HL-60 (cell line): Measurements from ENCODE around the gene LPAR2.

ENCODE experiments used
- DNase-seq, 2 experiments: peaks; one replicate each; pipeline ENCODE4 v3.0.0-alpha.2; 2010 to 2020; ENCODE audit warnings: low read depth in 1 of 2, low spot score in 1 of 2
- H3K27ac ChIP-seq: fragments of 250-450 bp; sonication (Bioruptor Pico); replicated peaks from 2 replicates; pipeline ENCODE4 v1.5.1; 2020; ENCODE audit warnings: mild to moderate bottlenecking, moderate library complexity
- H3K27me3 ChIP-seq: fragments of 250-450 bp; sonication (Bioruptor Pico); 2 replicates; pipeline ENCODE4 v1.5.1; 2021; ENCODE audit warnings: mild to moderate bottlenecking, moderate library complexity; ENCODE audit not compliant: insufficient read depth, poor library complexity, severe bottlenecking
- H3K4me3 ChIP-seq: replicated peaks from 2 replicates; pipeline ENCODE4 v1.5.1; 2011; ENCODE audit warnings: mild to moderate bottlenecking, control low read depth, low read length; ENCODE audit not compliant: insufficient read depth
- GABPA ChIP-seq: IDR thresholded peaks from 2 replicates; pipeline ENCODE4 v1.6.1; 2012; ENCODE audit warnings: low read depth
- POLR2AphosphoS5 ChIP-seq: IDR thresholded peaks from 2 replicates; pipeline ENCODE4 v1.6.1; 2012; ENCODE audit warnings: low read depth
- SPI1 ChIP-seq: IDR thresholded peaks from 2 replicates; pipeline ENCODE4 v1.6.1; 2012; ENCODE audit warnings: low read depth, mild to moderate bottlenecking, borderline replicate concordance
- long read RNA-seq: library from polyadenylated mRNA; unstranded; transcript quantifications from one replicate; pipeline ENCODE4 v2.0.0, GENCODE V29; 2020
- TF ChIP-seq, protein P1 (sequence below): IDR thresholded peaks from 2 replicates; pipeline ENCODE4 v1.6.1; 2012; ENCODE audit warnings: low read depth; ENCODE audit not compliant: insufficient replicate concordance
- TF ChIP-seq, protein P2 (sequence below): IDR thresholded peaks from one replicate; pipeline ENCODE4 v1.5.1; 2011; ENCODE audit warnings: low read length, control low read depth, inconsistent platforms; ENCODE audit not compliant: insufficient read depth

The LPAR2 gene
- long read RNA-seq, partial matches to known transcripts, result 1 of 2 reads
- long read RNA-seq, other reads (novel, unspliced or antisense), result 1 of 2 reads

DNA sequence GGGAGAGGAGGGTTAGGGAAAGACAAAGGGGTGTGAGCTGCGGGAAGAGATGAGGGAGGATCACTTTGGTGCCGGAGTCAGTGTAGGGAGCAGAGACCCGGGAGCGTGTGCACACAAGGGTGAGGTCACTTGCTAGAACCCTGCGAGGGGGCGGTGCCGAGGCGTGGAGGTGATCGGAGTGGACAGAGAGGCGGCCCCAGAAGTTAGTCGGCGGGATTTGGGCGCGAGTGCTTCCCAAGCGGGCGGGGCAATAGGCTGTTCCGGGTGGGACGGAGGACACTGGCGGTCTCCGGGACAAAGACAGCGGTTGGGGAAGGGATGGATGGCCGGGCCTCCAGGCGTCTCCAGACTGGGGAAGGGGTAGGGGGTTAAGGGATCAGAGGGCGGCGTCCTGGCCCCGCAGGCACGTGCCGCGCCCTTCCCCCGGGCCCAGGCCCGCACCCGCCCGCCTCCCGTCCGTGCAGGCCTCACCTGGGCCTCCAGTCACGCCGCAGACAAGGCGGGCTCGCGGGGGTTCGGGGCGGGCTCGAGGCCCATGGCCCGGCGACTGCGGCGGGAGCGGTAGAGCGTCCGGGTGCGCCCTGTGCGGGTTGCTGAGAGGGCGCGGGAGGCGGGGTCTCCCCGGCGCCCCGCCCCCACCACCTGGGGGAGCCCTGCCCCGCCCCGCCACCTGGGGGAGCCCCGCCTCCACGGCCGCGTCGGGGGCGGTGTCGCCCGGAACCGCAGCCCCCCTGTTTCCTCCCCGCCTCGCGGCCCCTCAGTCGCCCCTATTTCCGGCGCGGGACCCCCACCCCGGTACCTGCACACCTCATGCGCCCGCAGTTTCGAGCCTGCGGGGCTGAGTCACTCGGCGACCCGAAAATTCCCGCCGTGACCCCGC lies at the start of gene LPAR2:
LPAR2 (minus strand) TSS at position 600 of the 880 bp plus-strand sequence. CDS start 945 bp downstream, outside the sequence.
- H3K27ac ChIP-seq, result peak within 1 kb of the TSS; percentile 72
- TF ChIP-seq, protein P1, sequence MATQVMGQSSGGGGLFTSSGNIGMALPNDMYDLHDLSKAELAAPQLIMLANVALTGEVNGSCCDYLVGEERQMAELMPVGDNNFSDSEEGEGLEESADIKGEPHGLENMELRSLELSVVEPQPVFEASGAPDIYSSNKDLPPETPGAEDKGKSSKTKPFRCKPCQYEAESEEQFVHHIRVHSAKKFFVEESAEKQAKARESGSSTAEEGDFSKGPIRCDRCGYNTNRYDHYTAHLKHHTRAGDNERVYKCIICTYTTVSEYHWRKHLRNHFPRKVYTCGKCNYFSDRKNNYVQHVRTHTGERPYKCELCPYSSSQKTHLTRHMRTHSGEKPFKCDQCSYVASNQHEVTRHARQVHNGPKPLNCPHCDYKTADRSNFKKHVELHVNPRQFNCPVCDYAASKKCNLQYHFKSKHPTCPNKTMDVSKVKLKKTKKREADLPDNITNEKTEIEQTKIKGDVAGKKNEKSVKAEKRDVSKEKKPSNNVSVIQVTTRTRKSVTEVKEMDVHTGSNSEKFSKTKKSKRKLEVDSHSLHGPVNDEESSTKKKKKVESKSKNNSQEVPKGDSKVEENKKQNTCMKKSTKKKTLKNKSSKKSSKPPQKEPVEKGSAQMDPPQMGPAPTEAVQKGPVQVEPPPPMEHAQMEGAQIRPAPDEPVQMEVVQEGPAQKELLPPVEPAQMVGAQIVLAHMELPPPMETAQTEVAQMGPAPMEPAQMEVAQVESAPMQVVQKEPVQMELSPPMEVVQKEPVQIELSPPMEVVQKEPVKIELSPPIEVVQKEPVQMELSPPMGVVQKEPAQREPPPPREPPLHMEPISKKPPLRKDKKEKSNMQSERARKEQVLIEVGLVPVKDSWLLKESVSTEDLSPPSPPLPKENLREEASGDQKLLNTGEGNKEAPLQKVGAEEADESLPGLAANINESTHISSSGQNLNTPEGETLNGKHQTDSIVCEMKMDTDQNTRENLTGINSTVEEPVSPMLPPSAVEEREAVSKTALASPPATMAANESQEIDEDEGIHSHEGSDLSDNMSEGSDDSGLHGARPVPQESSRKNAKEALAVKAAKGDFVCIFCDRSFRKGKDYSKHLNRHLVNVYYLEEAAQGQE, result no peak
- no peak for TF ChIP-seq GABPA
- TF ChIP-seq, protein P2, sequence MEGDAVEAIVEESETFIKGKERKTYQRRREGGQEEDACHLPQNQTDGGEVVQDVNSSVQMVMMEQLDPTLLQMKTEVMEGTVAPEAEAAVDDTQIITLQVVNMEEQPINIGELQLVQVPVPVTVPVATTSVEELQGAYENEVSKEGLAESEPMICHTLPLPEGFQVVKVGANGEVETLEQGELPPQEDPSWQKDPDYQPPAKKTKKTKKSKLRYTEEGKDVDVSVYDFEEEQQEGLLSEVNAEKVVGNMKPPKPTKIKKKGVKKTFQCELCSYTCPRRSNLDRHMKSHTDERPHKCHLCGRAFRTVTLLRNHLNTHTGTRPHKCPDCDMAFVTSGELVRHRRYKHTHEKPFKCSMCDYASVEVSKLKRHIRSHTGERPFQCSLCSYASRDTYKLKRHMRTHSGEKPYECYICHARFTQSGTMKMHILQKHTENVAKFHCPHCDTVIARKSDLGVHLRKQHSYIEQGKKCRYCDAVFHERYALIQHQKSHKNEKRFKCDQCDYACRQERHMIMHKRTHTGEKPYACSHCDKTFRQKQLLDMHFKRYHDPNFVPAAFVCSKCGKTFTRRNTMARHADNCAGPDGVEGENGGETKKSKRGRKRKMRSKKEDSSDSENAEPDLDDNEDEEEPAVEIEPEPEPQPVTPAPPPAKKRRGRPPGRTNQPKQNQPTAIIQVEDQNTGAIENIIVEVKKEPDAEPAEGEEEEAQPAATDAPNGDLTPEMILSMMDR, result no peak
- TF ChIP-seq POLR2AphosphoS5, result no peak
- TF ChIP-seq SPI1, result no peak
- H3K4me3 ChIP-seq, result peak within 1 kb of the TSS; percentile 35
- no peak for DNase-seq
- H3K27me3 ChIP-seq, result no peaks in the 10 kb centered on the region

DNA sequence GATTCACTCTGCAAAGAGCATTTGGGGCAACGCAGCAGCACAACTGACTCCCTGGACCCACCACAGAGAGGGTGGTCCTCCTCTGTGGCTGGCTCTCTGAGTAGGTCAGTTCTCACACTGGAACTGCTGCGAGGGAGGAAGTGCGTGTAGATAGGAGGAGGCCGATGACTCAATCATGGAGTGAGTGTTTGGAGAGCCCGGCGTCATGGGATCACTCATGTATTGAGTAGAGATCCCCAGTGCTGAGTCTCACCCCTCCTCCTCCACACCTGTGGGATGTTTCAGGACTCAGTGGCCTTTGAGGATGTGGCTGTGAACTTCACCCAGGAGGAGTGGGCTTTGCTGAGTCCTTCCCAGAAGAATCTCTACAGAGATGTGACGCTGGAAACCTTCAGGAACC lies 49.6 kb upstream of the LPAR2 start:
- H3K27me3 ChIP-seq, result no peaks in the 10 kb centered on the region
- no peak overlapping the region for H3K4me3 ChIP-seq
- no peak for DNase-seq
- TF ChIP-seq, protein P1, result no peak
- TF ChIP-seq GABPA, result no peak
- no peak for TF ChIP-seq SPI1
- TF ChIP-seq, protein P2, result no peak
- no peak for TF ChIP-seq POLR2AphosphoS5
- H3K27ac ChIP-seq, result no peak overlapping the region

DNA sequence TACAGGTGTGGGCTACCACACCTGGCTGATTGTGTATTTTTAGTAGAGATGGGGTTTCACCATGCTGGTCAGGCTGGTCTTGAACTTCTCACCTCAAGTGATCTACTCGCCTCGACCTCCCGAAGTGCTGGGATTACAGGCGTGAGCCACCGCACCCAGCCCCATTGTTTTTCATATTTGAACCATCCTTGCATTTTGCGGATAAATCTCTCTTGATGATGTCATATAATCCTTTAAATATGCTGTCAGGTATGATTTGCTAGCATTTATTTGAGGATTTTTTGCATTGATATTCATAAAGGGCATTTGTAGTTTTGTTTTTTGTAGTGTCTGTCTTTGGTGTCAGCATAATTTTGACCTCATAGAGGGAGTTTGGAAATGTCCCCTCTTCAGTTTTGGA lies 46.3 kb upstream of the LPAR2 start:
- Histone ChIP-seq H3K27me3 (no peaks in the 10 kb centered on the region), H3K4me3 (no peak overlapping the region), H3K27ac (no peak overlapping the region)
- TF ChIP-seq SPI1 (no peak), GABPA (no peak)
- TF ChIP-seq, protein P2, result no peak
- DNase-seq, result no peak

DNA sequence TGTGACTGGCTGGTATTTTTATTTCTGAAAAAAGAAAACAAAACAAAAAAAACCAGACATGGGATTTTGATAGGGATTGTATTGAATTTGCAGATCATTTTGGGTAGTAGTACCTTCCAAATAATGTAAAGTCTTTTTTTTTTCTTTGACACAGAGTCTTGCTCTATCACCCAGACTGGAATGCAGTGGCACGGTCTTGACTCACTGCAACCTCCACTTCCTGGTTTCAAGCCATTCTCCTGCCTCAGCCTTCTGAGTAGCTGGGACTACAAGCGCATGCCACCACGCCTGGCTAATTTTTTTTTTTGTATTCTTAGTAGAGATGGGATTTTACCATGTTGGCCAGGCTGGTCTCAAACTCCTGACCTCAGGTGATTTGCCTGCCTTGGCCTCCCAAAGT lies 44.8 kb upstream of the LPAR2 start:
- TF ChIP-seq, protein P1, result no peak
- TF ChIP-seq, protein P2, result no peak
- Histone ChIP-seq H3K27me3 (no peaks in the 10 kb centered on the region), H3K27ac (no peak overlapping the region), H3K4me3 (no peak overlapping the region)
- no peak for DNase-seq
